Measurements from ENCODE around the gene SRSF4.

The SRSF4 gene

DNA sequence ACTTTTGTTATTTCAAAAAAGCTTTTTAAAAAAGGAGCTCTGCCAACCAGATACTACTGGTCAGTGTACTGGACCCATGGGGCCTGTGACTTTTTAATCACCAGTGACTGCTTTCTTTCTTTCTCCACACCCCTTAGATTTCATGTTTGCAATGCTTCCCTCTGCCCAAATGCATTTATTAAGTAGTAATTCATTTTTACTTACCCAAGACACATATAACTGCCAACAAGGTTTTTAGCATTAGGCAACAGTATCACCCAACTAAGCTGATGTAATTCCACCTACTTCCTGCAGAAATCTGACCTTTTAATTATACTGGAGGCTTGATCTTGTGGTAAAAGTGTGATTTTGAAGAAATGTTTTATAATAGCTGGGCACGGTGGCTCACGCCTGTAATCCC, 36.5 kb upstream of the SRSF4 start:
- Histone ChIP-seq H3K36me3 (ENCODE audit: control insufficient read depth, insufficient read depth, low read length) (peaks cover 44% of the 10 kb centered on the region), H3K9me3 (ENCODE audit: control insufficient read depth, insufficient read depth, low read length) (no peaks in the 10 kb centered on the region), H3K27ac (ENCODE audit: low read depth, low read length) (no peak overlapping the region), H3K27me3 (ENCODE audit: control insufficient read depth, insufficient read depth, low read length) (no peaks in the 10 kb centered on the region), H3K4me3 (ENCODE audit: low read depth, low read length) (no peak overlapping the region), H3K4me1 (ENCODE audit: control insufficient read depth, insufficient read depth, low read length) (peaks cover 7% of the 10 kb centered on the region; the same call in 1 of the 2 replicates), H3K9ac (ENCODE audit: low read depth, low read length) (no peak overlapping the region)

DNA sequence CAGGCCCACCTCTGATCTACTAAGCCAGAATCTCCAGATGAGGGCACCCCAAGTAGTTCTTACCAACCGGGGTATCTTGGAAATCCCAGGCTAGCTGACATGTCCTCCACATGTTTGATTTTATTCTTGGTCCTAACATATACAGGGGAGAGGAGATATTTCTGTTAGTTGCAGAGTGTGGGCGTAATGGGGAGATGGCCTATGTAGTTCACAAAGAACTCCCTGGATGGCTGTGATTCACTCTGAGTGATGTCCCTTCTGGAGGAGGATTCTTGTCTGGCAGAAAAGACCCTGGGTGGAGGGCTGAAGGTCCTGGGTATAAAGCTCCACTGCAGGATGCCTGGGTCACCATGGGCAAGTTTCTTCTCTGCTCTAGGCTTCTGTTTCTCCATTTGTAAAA, 35.9 kb upstream of the SRSF4 start:
- Histone ChIP-seq H3K27me3 (ENCODE audit: control insufficient read depth, insufficient read depth, low read length) (no peaks in the 10 kb centered on the region), H3K4me3 (ENCODE audit: low read depth, low read length) (no peak overlapping the region), H3K9ac (ENCODE audit: low read depth, low read length) (no peak overlapping the region), H3K36me3 (ENCODE audit: control insufficient read depth, insufficient read depth, low read length) (peaks cover 50% of the 10 kb centered on the region), H3K9me3 (ENCODE audit: control insufficient read depth, insufficient read depth, low read length) (no peaks in the 10 kb centered on the region), H3K27ac (ENCODE audit: low read depth, low read length) (no peak overlapping the region), H3K4me1 (ENCODE audit: control insufficient read depth, insufficient read depth, low read length) (peaks cover 7% of the 10 kb centered on the region; the same call in 1 of the 2 replicates)

DNA sequence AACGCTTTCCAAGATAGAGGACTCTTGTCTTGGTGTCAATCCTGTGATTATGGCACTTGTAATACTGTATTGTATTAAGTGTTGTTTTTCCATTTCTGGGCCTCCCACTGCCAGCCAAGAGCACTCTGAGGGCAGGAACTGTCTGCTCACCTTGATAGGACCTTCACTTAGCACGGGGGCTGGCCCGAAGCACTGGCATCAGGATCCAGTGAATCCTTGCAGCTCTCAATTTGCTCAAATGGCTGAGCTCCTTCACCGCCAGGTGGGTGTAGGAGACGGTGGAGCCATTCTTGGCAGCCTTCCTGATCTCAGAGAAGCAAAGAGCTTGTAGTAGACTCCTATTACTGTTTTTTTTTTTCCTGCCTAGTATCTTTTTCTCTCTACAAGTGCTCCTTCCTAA, 31.4 kb upstream of the SRSF4 start:
- H3K9me3 ChIP-seq (ENCODE audit: control insufficient read depth, insufficient read depth, low read length), result no peaks in the 10 kb centered on the region
- H3K9ac ChIP-seq (ENCODE audit: low read depth, low read length), result no peak overlapping the region
- H3K4me1 ChIP-seq (ENCODE audit: control insufficient read depth, insufficient read depth, low read length), result no peaks in the 10 kb centered on the region
- H3K36me3 ChIP-seq (ENCODE audit: control insufficient read depth, insufficient read depth, low read length), result peaks cover 67% of the 10 kb centered on the region
- H3K27me3 ChIP-seq (ENCODE audit: control insufficient read depth, insufficient read depth, low read length), result no peaks in the 10 kb centered on the region
- no peak overlapping the region for H3K27ac ChIP-seq (ENCODE audit: low read depth, low read length)
- H3K4me3 ChIP-seq (ENCODE audit: low read depth, low read length), result no peak overlapping the region

DNA sequence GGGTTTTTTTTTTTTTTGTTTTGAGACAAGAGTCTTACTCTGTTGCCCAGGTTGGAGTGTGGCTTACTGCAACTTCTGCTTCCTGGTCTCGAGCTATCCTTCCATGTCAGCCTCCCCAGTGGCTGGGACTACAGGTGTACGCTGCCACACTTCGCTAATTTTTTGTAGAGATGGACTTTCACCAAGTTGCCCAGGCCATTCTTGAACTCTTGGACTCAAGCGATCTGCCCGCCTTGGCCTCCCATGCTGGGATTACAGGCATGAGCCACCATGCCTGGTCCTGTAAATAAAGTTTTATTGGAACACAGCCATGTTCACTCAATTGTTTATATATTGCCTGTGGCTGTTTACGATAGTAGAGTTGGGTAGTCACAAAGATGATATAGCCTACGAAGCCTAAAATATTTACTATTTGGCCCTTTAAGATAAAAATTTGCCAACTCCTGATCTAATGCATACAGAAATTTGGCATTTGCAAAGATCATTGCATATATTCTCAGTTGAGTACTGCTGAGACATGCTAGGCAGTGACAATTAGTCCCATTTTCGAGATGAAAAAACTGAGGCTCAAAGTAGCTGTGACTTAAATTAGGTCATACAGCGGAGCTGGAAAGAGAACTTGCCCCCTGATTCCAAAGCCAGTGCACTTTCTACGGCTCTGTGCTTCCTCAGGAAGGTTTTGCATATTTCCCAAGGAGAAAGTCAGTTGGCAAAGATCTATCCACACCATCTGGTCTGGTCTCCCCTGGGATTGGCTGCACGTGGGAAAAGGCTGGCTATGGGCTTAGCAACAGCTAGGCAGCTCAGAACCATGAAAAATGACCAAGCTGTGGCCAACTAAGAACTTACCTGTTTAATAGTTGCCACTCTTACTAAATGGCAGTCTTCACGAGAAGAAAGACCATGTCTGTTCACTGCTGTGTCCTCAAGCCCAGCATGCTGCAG, 29.7 kb upstream of the SRSF4 start:
- Histone ChIP-seq H3K36me3 (ENCODE audit: control insufficient read depth, insufficient read depth, low read length) (peaks cover 69% of the 10 kb centered on the region), H3K9me3 (ENCODE audit: control insufficient read depth, insufficient read depth, low read length) (no peaks in the 10 kb centered on the region), H3K27ac (ENCODE audit: low read depth, low read length) (no peak overlapping the region), H3K9ac (ENCODE audit: low read depth, low read length) (no peak overlapping the region), H3K4me1 (ENCODE audit: control insufficient read depth, insufficient read depth, low read length) (no peaks in the 10 kb centered on the region), H3K27me3 (ENCODE audit: control insufficient read depth, insufficient read depth, low read length) (no peaks in the 10 kb centered on the region), H3K4me3 (ENCODE audit: low read depth, low read length) (no peak overlapping the region)

- H3K9me3 ChIP-seq (ENCODE audit: control insufficient read depth, insufficient read depth, low read length), result no peaks in the 10 kb centered on the region
- no peaks in the 10 kb centered on the region for H3K27me3 ChIP-seq (ENCODE audit: control insufficient read depth, insufficient read depth, low read length)
- peak overlapping the region; percentile 1 for H3K27ac ChIP-seq (ENCODE audit: low read depth, low read length)
- no peak overlapping the region for H3K9ac ChIP-seq (ENCODE audit: low read depth, low read length)
- H3K4me3 ChIP-seq (ENCODE audit: low read depth, low read length), result no peak overlapping the region
- no peaks in the 10 kb centered on the region for H3K4me1 ChIP-seq (ENCODE audit: control insufficient read depth, insufficient read depth, low read length)
- H3K36me3 ChIP-seq (ENCODE audit: control insufficient read depth, insufficient read depth, low read length), result peaks cover 69% of the 10 kb centered on the region
Measured at GRCh38 chr1:29210278-29211085, 28.8 kb upstream of the SRSF4 start.

DNA sequence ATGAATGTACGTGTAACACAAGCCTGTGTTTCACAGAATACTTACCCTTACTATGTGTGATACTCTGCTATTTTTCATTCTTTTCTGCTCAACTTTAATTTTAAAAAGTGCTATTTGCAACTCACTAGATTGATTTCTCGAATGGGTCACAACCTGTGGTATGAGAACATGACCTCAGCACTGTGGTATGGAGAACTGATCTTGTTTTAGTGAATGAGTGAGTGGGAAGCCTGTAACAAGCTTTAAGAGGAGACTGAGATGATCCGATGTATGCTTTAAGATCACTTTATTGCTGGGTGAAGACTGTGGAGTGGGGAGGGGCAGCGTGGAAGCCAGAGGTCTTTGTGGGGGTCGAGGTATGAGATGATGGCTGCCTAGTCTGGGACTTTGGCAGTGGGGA, 27.5 kb upstream of the SRSF4 start:
- Histone ChIP-seq H3K9ac (ENCODE audit: low read depth, low read length) (no peak overlapping the region), H3K27ac (ENCODE audit: low read depth, low read length) (no peak overlapping the region), H3K36me3 (ENCODE audit: control insufficient read depth, insufficient read depth, low read length) (peaks cover 64% of the 10 kb centered on the region), H3K9me3 (ENCODE audit: control insufficient read depth, insufficient read depth, low read length) (no peaks in the 10 kb centered on the region), H3K4me1 (ENCODE audit: control insufficient read depth, insufficient read depth, low read length) (no peaks in the 10 kb centered on the region), H3K27me3 (ENCODE audit: control insufficient read depth, insufficient read depth, low read length) (no peaks in the 10 kb centered on the region), H3K4me3 (ENCODE audit: low read depth, low read length) (no peak overlapping the region)

GRCh38 chr1:29208442-29208841, 26.7 kb upstream of the SRSF4 start:
- Histone ChIP-seq H3K9me3 (ENCODE audit: control insufficient read depth, insufficient read depth, low read length) (no peaks in the 10 kb centered on the region), H3K4me1 (ENCODE audit: control insufficient read depth, insufficient read depth, low read length) (no peaks in the 10 kb centered on the region), H3K36me3 (ENCODE audit: control insufficient read depth, insufficient read depth, low read length) (peaks cover 61% of the 10 kb centered on the region), H3K27me3 (ENCODE audit: control insufficient read depth, insufficient read depth, low read length) (no peaks in the 10 kb centered on the region), H3K4me3 (ENCODE audit: low read depth, low read length) (no peak overlapping the region), H3K9ac (ENCODE audit: low read depth, low read length) (no peak overlapping the region), H3K27ac (ENCODE audit: low read depth, low read length) (no peak overlapping the region)

GRCh38 chr1:29202584-29203340, 21.1 kb upstream of the SRSF4 start:
- 0 out of 2 replicates have a peak, but pooled peaks cover 6% of the 10 kb centered on the region for H3K4me1 ChIP-seq (ENCODE audit: control insufficient read depth, insufficient read depth, low read length)
- no peak overlapping the region for H3K9ac ChIP-seq (ENCODE audit: low read depth, low read length)
- H3K27me3 ChIP-seq (ENCODE audit: control insufficient read depth, insufficient read depth, low read length), result no peaks in the 10 kb centered on the region
- H3K4me3 ChIP-seq (ENCODE audit: low read depth, low read length), result no peak overlapping the region
- H3K27ac ChIP-seq (ENCODE audit: low read depth, low read length), result peak overlapping the region; percentile 1
- peaks cover 54% of the 10 kb centered on the region for H3K36me3 ChIP-seq (ENCODE audit: control insufficient read depth, insufficient read depth, low read length)
- H3K9me3 ChIP-seq (ENCODE audit: control insufficient read depth, insufficient read depth, low read length), result no peaks in the 10 kb centered on the region

- Histone ChIP-seq H3K36me3 (ENCODE audit: control insufficient read depth, insufficient read depth, low read length) (peaks cover 54% of the 10 kb centered on the region), H3K4me3 (ENCODE audit: low read depth, low read length) (no peak overlapping the region), H3K4me1 (ENCODE audit: control insufficient read depth, insufficient read depth, low read length) (0 out of 2 replicates have a peak, but pooled peaks cover 6% of the 10 kb centered on the region), H3K27ac (ENCODE audit: low read depth, low read length) (peak overlapping the region; percentile 1), H3K9ac (ENCODE audit: low read depth, low read length) (no peak overlapping the region), H3K27me3 (ENCODE audit: control insufficient read depth, insufficient read depth, low read length) (no peaks in the 10 kb centered on the region), H3K9me3 (ENCODE audit: control insufficient read depth, insufficient read depth, low read length) (no peaks in the 10 kb centered on the region)
Measured at GRCh38 chr1:29202053-29202452, 20.4 kb upstream of the SRSF4 start.

GRCh38 chr1:29201595-29202051, 19.9 kb upstream of the SRSF4 start:
- no peak overlapping the region for H3K4me3 ChIP-seq (ENCODE audit: low read depth, low read length)
- H3K9me3 ChIP-seq (ENCODE audit: control insufficient read depth, insufficient read depth, low read length), result no peaks in the 10 kb centered on the region
- H3K27me3 ChIP-seq (ENCODE audit: control insufficient read depth, insufficient read depth, low read length), result no peaks in the 10 kb centered on the region
- H3K27ac ChIP-seq (ENCODE audit: low read depth, low read length), result no peak overlapping the region
- H3K4me1 ChIP-seq (ENCODE audit: control insufficient read depth, insufficient read depth, low read length), result 0 out of 2 replicates have a peak, but pooled peaks cover 6% of the 10 kb centered on the region
- H3K9ac ChIP-seq (ENCODE audit: low read depth, low read length), result no peak overlapping the region
- H3K36me3 ChIP-seq (ENCODE audit: control insufficient read depth, insufficient read depth, low read length), result peaks cover 51% of the 10 kb centered on the region

Measured in HUES48 (cell line).